Motor neuron (in vitro differentiated cells): ENCODE data around the gene SRF. TPM values are rescaled to one million over a fixed set of nuclear protein-coding genes. Genes with fewer than 3 reads are reported as not detected.

Source experiments
- ATAC-seq, 8 experiments: fragments of 200-7000 bp; cut with Tn5 transposase; replicated peaks in 6 of 8; 2 replicates each; pipeline ENCODE4 v1.8.0; 2021; ENCODE audit warnings: mild to moderate bottlenecking in 8 of 8, moderate library complexity in 8 of 8
- H3K27ac ChIP-seq, 2 donors: fragments of 250-450 bp; sonication (Bioruptor Pico); 2 replicates each; pipeline ENCODE4 v1.9.0; 2021; ENCODE audit warnings: antibody characterized with exemption in 2 of 2, mild to moderate bottlenecking in 2 of 2, moderate library complexity in 1 of 2
- H3K4me1 ChIP-seq, 2 donors: fragments of 250-450 bp; sonication (Bioruptor Pico); replicated peaks in 1 of 2; 2 replicates each; pipeline ENCODE4 v1.6.1; 2021; ENCODE audit warnings: antibody characterized with exemption in 2 of 2, mild to moderate bottlenecking in 2 of 2, moderate library complexity in 1 of 2
- H3K4me3 ChIP-seq, 5 donors: fragments of 250-450 bp; sonication (Bioruptor Pico); 2 replicates each; pipeline ENCODE4 v1.9.0; 2021; ENCODE audit warnings: antibody characterized with exemption in 5 of 5, mild to moderate bottlenecking in 5 of 5, moderate library complexity in 4 of 5
- WGBS, 10 experiments: fragments of 450-650 bp; shearing (Covaris generic); methylation state at CpG; one replicate each; pipeline ENCODE4 v1.0.0; 2022; 5-methylcytosine and 5-hydroxymethylcytosine counted together
- in situ Hi-C, 9 experiments: fragments of 400-800 bp; cut with MboI; loops; one replicate each; pipeline ENCODE4 v1.15.0; 2021; ENCODE audit warnings: low sequenced_read_pairs in 9 of 9, low pct_unique_long_range_greater_than_20kb in 2 of 9; ENCODE audit not compliant: unreplicated experiment in 9 of 9
- total RNA-seq, 8 experiments: library from RNA; unstranded; fragments of 300-600 nt; gene quantifications; 2 replicates each; pipeline versions ENCODE4 v1.2.3 to v1.2.4, GENCODE V29; 2022

Gene SRF
- total RNA-seq = 10 to 100 TPM in 5 of 8 experiments, 1 to 10 TPM in 3; 8.5 to 25.9 (median 16.2) TPM

DNA sequence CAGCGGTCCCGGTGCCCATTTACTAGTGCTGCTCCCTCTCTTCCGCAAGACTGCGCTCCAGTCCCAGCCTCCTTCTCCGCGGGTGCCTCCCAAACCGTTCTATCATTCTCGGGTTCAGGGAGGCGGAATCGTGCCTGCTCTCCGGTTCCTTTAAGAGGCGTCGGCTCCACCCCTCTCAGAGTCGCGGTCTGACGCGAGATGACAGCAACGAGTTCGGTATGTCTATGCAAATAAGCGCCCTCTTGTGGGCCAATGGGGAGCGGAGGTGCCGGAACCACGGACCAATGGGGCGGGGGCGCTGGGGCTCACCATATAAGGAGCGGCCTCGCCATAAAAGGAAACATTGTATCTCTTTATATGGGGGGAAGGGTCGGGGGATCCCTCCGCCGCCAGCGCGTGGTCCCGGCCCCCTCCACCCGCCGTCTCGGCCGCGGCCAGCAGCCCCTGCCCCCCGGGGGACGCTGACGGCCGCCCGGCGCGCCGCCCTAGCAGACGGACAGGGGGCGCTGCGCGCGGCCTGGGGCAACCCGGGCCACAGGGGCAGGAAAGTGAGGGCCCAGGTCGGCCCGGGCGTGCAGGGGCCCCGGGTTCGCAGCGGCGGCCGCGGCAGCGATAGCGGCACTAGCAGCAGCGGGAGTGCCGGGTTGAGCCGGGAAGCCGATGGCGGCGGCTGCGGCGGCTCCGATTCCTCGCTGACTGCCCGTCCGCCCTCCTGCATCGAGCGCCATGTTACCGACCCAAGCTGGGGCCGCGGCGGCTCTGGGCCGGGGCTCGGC is at the start of gene SRF:
TSS of gene SRF (plus strand) at position 339 of the 776 bp plus-strand sequence. CDS start at position 727, 388 bp downstream.
- Histone ChIP-seq H3K4me3 (peak within 1 kb of the TSS; percentile 62 to 81 (median 70)), H3K27ac (peak within 1 kb of the TSS; percentile 79 to 80), H3K4me1 (peaks cover 20 to 21% of the 10 kb centered on the region in 2 donors)
- WGBS, 10 experiments = 0 to 5% (median 0%) methylated on average over 1 to 16 of the region's 83 CpGs; no CpG with 5 or more reads in 3 of the 10 experiments
- in situ Hi-C loops = no loop called here
- peak; percentile 56 to 76 (median 72) for ATAC-seq

DNA sequence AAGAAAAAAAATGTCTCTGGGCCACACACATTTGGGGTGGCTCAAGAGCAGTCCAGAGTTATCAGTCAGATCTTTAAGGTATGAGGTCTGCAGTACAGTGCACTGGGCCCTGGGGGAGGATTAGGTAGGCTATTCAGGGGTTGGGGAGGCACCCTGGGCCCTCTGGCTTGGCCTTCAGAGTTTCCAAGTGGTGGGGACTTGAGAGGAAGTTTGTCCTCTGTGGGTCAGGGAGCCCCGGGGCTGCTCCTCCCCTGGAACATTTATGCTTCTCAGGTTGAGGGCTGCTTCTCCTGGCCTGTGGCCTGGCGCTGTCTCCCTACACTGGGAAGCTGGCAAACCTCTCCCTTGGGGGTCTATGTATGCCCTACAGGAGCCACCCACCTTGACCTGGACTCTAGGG is 48.9 kb upstream of the SRF start:
- Histone ChIP-seq H3K4me1 (peaks cover 17 to 29% of the 10 kb centered on the region in 2 donors), H3K27ac (peak overlapping the region in 1 of 2 donors; percentile 3), H3K4me3 (no peak overlapping the region)
- in situ Hi-C loops = loop anchor here in 1 of 9 experiments (10.0 kb wide), 1 partner anchor 47 kb away; the partner anchor contains the start of gene PTK7
- 80 to 100% (median 80%) methylated on average over 1 to 2 of the region's 2 CpGs; no CpG with 5 or more reads in 7 of the 10 experiments for WGBS, 10 experiments
- no peak for ATAC-seq

DNA sequence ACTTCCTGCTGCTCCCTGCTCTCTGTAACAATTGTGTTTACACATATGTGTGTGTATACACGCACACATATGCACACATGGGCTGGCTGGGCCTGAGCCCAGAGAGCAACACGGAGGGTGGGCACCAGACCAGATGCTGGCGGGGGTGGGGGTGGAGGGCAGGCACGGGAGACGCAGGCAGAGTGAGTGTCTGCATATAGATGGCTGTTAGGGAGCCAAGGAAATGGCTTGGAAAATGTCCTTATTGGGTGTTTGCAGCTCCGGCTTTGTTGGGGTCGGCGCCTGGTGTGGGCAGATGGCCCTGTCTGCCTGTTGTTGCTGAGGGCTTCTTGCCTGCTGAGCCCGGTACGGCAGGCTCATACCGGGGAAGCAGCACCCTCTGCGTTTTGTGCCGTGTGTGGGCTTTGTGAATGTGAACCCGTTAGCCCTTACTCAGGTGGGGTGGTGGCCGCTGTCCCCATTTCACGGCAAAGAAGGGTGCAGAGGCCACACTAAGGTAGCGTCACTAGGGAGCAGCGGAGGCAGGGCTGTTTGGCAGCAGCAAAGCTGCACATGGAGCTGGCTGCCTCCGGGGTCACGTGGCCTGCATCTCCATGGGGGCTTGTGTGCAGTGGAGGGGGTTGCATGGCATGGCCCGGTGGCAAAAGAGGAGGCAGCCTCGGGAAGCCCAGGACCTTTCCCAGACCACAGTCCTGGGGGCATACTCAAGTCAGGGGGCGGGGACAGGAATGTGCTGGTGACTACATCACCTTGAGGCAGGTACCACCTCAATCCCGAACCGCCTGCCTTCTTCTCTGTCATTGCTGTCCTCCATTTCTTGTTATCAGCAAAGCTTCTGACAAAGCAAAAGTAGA is 47.4 kb upstream of the SRF start:
- peak in 7 of 8 experiments; percentile 5 to 81 (median 74) for ATAC-seq
- Histone ChIP-seq H3K4me1 (peaks cover 17 to 29% of the 10 kb centered on the region in 2 donors), H3K27ac (peak overlapping the region; percentile 24 to 80), H3K4me3 (no peak overlapping the region)
- WGBS, 10 experiments = 0 to 100% (median 56%) methylated on average over 1 to 14 of the region's 25 CpGs; no CpG with 5 or more reads in 3 of the 10 experiments
- in situ Hi-C loops = loop anchor here in 1 of 9 experiments (10.0 kb wide), 1 partner anchor 49 kb away; the partner anchor contains the start of gene PTK7

DNA sequence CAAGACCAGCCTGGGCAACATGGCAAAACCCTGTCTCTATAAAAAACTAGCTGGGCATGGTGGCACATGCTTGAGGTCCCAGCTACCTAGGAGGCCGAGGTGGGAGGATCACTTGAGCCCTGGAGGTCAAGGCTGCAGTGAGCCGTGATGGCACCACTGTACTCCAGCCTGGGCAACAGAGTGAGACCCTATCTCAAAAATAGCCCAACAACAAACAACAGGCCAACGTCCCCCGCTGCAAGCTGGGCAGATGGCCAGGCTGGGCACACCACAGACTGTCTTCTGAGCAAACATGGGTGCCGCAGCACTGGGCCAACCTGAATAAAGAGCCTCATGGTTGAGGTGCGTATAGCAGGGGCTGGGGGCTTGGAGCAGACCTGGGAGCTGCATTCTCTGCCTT is 46.6 kb upstream of the SRF start:
- in situ Hi-C loops = loop anchor here in 1 of 9 experiments (10.0 kb wide), 1 partner anchor 50 kb away; the partner anchor contains the start of gene PTK7
- ATAC-seq = no peak
- Histone ChIP-seq H3K4me1 (peaks cover 17 to 29% of the 10 kb centered on the region in 2 donors), H3K27ac (peak overlapping the region in 1 of 2 donors; percentile 24), H3K4me3 (no peak overlapping the region)
- 58 to 97% (median 85%) methylated on average over 1 to 4 of the region's 6 CpGs; no CpG with 5 or more reads in 6 of the 10 experiments for WGBS, 10 experiments

DNA sequence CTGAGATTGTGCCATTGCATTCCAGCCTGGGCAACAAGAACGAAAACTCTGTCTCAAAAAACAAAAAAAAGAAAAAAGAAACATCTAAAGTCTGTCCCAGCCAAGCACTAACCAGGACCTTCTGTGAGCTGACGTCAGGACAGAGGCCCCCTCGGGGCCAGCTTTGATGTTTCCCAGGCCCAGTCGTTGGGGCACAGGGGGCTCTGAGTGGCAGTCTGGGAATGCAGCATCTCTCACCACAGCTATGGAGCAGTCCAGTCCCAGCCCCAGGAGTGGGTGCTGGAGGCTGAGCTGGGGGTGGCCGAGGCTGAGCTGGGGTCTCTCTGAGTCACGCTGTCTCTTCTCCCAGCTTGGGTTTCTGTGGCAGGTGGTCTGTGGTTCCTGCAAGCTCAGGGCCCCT is 46.0 kb upstream of the SRF start:
- WGBS, 10 experiments = 80 to 100% (median 83%) methylated on average over 1 to 4 of the region's 6 CpGs; no CpG with 5 or more reads in 7 of the 10 experiments
- in situ Hi-C loops = loop anchor here in 4 of 9 experiments (10.0 to 25.0 kb wide), 2 partner anchors 50 to 213 kb away; partner anchors contain the start of genes PTCRA (in 3 of the 4) and PTK7 (in 1 of the 4)
- H3K27ac ChIP-seq = no peak overlapping the region

DNA sequence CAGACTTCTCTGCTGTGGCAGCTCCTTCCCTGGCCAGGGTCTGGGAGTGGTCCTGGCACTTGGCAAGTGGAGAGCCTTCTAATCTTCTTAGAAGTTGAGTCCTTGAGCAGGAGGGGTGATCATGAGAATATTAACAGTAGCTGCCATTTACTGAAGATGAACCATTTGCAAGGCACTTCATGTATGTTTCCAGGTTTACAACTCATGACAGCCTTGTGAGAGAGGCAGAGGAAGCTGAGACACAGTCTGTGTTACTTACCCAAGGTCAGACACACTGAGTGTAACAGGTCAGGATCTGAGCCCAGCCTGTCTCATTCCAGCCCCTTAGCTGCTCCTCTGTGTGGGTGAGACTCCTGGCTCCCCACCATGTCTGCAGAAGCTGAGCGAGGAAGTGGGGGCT is 45.5 kb upstream of the SRF start:
- WGBS, 10 experiments = 80 to 100% (median 85%) methylated on average over 1 of the region's 1 CpG; no CpG with 5 or more reads in 6 of the 10 experiments
- Histone ChIP-seq H3K27ac (no peak overlapping the region), H3K4me3 (no peak overlapping the region), H3K4me1 (peaks cover 17 to 26% of the 10 kb centered on the region in 2 donors)
- no peak for ATAC-seq
- in situ Hi-C loops = loop anchor here in 4 of 9 experiments (10.0 to 25.0 kb wide), 2 partner anchors 51 to 213 kb away; partner anchors contain the start of genes PTCRA (in 3 of the 4) and PTK7 (in 1 of the 4)

More for the DNA sequence above, 46.0 kb upstream of the SRF start:
- H3K4me3 ChIP-seq = no peak overlapping the region
- peaks cover 17 to 29% of the 10 kb centered on the region in 2 donors for H3K4me1 ChIP-seq
- ATAC-seq = no peak

DNA sequence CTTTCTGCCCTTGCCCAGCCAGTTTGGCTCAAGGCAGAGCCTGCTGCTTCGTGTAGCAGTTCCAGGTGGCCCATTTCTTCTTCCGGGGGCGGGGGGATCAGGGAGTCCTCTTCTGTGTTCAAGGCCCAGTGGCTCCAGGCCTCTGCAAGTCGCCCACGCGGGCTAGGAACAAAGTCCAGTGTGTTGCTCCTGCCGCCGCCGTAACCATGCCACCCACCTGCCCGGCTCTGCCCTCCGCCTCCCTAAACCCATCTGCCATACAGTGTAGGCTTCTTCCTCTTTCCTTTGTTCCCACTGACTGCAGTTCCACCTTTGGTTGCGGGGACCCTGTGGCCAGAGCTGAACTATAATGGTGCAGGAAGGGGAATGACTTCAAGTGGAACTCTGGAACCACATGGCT is 43.9 kb upstream of the SRF start:
- Histone ChIP-seq H3K4me1 (peaks cover 16% of the 10 kb centered on the region in 2 donors), H3K27ac (no peak overlapping the region), H3K4me3 (no peak overlapping the region)
- WGBS, 10 experiments = 60 to 100% (median 93%) methylated on average over 1 to 8 of the region's 12 CpGs; no CpG with 5 or more reads in 3 of the 10 experiments
- in situ Hi-C loops = loop anchor here in 4 of 9 experiments (10.0 to 25.0 kb wide), 2 partner anchors 52 to 215 kb away; partner anchors contain the start of genes PTCRA (in 3 of the 4) and PTK7 (in 1 of the 4)
- ATAC-seq = no peak

DNA sequence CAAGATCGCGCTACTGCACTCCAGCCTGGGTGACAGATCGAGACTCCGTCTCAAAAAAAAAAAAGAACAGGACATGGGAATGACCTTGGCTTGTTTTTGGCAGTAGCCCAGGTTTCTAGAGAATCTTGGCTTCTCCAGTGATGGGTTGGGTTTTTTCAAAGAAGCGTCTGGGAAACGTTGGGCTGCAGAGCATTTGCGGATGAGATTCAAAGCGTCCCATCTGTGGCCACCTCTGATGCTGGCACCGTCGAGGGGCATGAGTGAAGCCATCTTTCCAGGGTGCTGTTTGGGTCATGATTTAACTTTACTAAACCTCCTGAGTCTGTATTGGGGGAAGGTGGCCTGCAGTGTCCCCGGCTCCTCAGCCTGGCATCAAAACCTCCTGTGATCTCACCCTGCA is 43.2 kb upstream of the SRF start:
- ATAC-seq = no peak

DNA sequence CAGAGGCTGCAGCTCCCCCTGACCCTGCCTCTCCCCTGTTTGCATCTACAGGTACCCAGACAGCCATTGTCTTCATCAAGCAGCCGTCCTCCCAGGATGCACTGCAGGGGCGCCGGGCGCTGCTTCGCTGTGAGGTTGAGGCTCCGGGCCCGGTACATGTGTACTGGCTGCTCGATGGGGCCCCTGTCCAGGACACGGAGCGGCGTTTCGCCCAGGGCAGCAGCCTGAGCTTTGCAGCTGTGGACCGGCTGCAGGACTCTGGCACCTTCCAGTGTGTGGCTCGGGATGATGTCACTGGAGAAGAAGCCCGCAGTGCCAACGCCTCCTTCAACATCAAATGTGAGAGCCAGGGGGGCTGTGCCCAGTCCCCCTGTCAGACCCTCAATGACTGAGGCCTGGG is 42.1 kb upstream of the SRF start:
- ATAC-seq = peak in 2 of 8 experiments; percentile 18 to 31
- in situ Hi-C loops = loop anchor here in 4 of 9 experiments (10.0 to 25.0 kb wide), 2 partner anchors 54 to 217 kb away; partner anchors contain the start of genes PTCRA (in 3 of the 4) and PTK7 (in 1 of the 4)
- Histone ChIP-seq H3K4me3 (no peak overlapping the region), H3K27ac (no peak overlapping the region), H3K4me1 (peaks cover 3 to 4% of the 10 kb centered on the region in 2 donors)
- 27 to 100% (median 94%) methylated on average over 1 to 5 of the region's 16 CpGs; no CpG with 5 or more reads in 6 of the 10 experiments for WGBS, 10 experiments

More for the DNA sequence above, 43.2 kb upstream of the SRF start:
- in situ Hi-C loops = loop anchor here in 4 of 9 experiments (10.0 to 25.0 kb wide), 2 partner anchors 53 to 216 kb away; partner anchors contain the start of genes PTCRA (in 3 of the 4) and PTK7 (in 1 of the 4)
- 0 to 100% (median 85%) methylated on average over 1 to 8 of the region's 11 CpGs; no CpG with 5 or more reads in 2 of the 10 experiments for WGBS, 10 experiments
- H3K27ac ChIP-seq = no peak overlapping the region
- no peak overlapping the region for H3K4me3 ChIP-seq
- H3K4me1 ChIP-seq = peaks cover 13 to 14% of the 10 kb centered on the region in 2 donors

DNA sequence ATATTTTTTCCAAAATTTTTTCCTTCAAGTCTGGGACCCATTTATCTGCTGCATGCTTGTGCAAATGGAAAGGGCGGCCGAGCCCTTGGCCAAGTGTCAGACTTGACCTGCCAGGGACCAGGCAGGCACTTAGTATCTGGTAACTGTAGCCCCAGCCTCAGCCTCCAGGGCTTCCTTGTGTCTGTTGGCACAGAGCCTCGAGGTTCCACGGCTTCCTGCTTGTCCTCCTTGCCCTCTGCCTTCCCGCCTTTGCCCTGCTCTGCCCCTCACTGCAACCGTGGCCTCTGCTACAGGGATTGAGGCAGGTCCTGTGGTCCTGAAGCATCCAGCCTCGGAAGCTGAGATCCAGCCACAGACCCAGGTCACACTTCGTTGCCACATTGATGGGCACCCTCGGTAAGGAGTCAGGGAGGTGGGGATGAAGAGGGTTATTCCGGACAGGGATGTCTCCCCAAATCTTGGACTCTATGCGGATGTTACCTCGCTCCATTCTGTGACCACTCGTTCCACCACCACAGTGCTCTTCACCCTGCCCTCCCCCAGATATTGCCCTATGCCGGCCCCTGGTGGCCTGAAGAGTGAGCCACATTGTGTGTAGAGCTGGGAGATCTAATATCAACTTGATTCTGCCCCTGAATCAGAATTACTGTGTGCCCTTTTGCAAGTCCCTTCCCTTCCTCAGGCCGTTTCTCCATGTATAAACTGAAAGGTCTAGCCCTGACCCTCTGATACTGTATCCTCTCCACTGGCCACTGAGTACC is 41.5 kb upstream of the SRF start:
- no peak overlapping the region for H3K27ac ChIP-seq
- in situ Hi-C loops = loop anchor here in 5 of 9 experiments (10.0 to 25.0 kb wide), 2 partner anchors 55 to 217 kb away; partner anchors contain the start of genes PTCRA (in 3 of the 5) and PTK7 (in 3 of the 5)

DNA sequence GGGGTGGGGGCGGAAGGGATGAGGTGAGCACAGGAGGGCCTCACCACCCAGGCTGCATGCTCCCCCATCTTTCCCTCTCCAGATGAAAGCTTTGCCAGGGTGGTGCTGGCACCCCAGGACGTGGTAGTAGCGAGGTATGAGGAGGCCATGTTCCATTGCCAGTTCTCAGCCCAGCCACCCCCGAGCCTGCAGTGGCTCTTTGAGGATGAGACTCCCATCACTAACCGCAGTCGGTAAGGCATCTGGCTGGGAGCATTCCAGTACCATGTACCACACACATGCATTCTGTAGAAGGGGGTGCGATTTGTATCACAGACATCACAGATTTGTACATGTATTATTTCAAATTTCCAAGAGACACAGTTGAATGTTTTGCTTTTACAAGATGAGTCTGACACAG is 40.6 kb upstream of the SRF start:
- Histone ChIP-seq H3K4me1 (no peaks in the 10 kb centered on the region), H3K4me3 (no peak overlapping the region), H3K27ac (no peak overlapping the region)
- WGBS, 10 experiments = 63 to 100% (median 95%) methylated on average over 1 to 6 of the region's 7 CpGs; no CpG with 5 or more reads in 4 of the 10 experiments
- in situ Hi-C loops = loop anchor here in 4 of 9 experiments (10.0 to 25.0 kb wide), 2 partner anchors 56 to 218 kb away; partner anchors contain the start of genes PTCRA (in 3 of the 4) and PTK7 (in 2 of the 4)
- no peak for ATAC-seq

More for the DNA sequence above, 41.5 kb upstream of the SRF start:
- 0 to 88% (median 68%) methylated on average over 1 to 14 of the region's 15 CpGs; no CpG with 5 or more reads in 2 of the 10 experiments for WGBS, 10 experiments
- no peaks in the 10 kb centered on the region for H3K4me1 ChIP-seq
- ATAC-seq = peak; percentile 62 to 96 (median 89)
- H3K4me3 ChIP-seq = no peak overlapping the region
